SU-DHL-6 (cell line): ENCODE measurements around the gene EZH2.

Experiments
- H2AFZ ChIP-seq: fragments of 200-600 bp; sonication (generic); 2 replicates; pipeline ENCODE4 v1.6.1; 2014; ENCODE audit warnings: low read depth, mild to moderate bottlenecking, moderate library complexity, mixed read lengths, antibody characterized with exemption, low read length; ENCODE audit not compliant: severe bottlenecking
- H3F3A ChIP-seq: fragments of 200-600 bp; shearing (Covaris generic); 2 replicates; pipeline ENCODE4 v1.6.0; 2016; ENCODE audit warnings: antibody characterized with exemption, mild to moderate bottlenecking; ENCODE audit not compliant: insufficient read depth
- H3K27ac ChIP-seq: fragments of 200-600 bp; sonication (generic); 2 replicates; pipeline ENCODE4 v1.5.1; 2016; ENCODE audit warnings: low read depth, mild to moderate bottlenecking, low read length, moderate library complexity, mixed read lengths
- H3K27me3 ChIP-seq: fragments of 200-600 bp; sonication (generic), shearing (Covaris generic); 2 replicates; pipeline ENCODE4 v1.6.0; 2014; ENCODE audit warnings: mild to moderate bottlenecking, low read length
- H3K36me3 ChIP-seq: fragments of 200-600 bp; sonication (generic); 2 replicates; pipeline ENCODE4 v1.6.1; 2014; ENCODE audit warnings: mild to moderate bottlenecking, low read length, mixed read lengths
- H3K4me2 ChIP-seq: fragments of 300-600, 200-600 bp; shearing (Covaris generic), sonication (generic); 2 replicates; pipeline ENCODE4 v1.6.0; 2014; ENCODE audit warnings: low read length, low read depth, mild to moderate bottlenecking; ENCODE audit not compliant: poor library complexity, severe bottlenecking
- H3K4me3 ChIP-seq: fragments of 200-600 bp; sonication (generic); 2 replicates; pipeline ENCODE4 v1.5.1; 2014; ENCODE audit warnings: antibody characterized with exemption, low read length, mild to moderate bottlenecking, mixed read lengths; ENCODE audit not compliant: insufficient read depth, poor library complexity, severe bottlenecking
- H3K79me2 ChIP-seq: fragments of 200-600 bp; sonication (generic); 2 replicates; pipeline ENCODE4 v1.6.1; 2014; ENCODE audit warnings: mild to moderate bottlenecking, low read length, moderate library complexity; ENCODE audit not compliant: insufficient read depth
- H3K9ac ChIP-seq: fragments of 200-600 bp; sonication (generic); 2 replicates; pipeline ENCODE4 v1.7.0; 2014; ENCODE audit warnings: mild to moderate bottlenecking, low read length
- H3K9me2 ChIP-seq: fragments of 200-600 bp; sonication (generic); replicated peaks from 2 replicates; pipeline ENCODE4 v1.6.1; 2014; ENCODE audit warnings: low read length; ENCODE audit not compliant: insufficient read depth
- H3K9me3 ChIP-seq: fragments of 200-600 bp; sonication (generic); 2 replicates; pipeline ENCODE4 v1.6.1; 2014; ENCODE audit warnings: low read length, mixed read lengths; ENCODE audit not compliant: insufficient read depth
- H4K20me1 ChIP-seq: fragments of 200-600 bp; sonication (generic); 2 replicates; pipeline ENCODE4 v1.6.1; 2014; ENCODE audit warnings: low read depth, mild to moderate bottlenecking, antibody characterized with exemption, low read length, moderate library complexity, mixed read lengths
- CTCF ChIP-seq: fragments of 200-600 bp; sonication (generic); IDR thresholded peaks from one replicate; pipeline ENCODE4 v1.5.1; 2017; ENCODE audit warnings: antibody characterized with exemption, mild to moderate bottlenecking, low read length, moderate library complexity; ENCODE audit not compliant: insufficient read depth, poor library complexity, severe bottlenecking
- EZH2phosphoT487 ChIP-seq: fragments of 200-600 bp; sonication (generic), shearing (Covaris generic); conservative IDR thresholded peaks from 2 replicates; pipeline ENCODE4 v1.6.1; 2018; ENCODE audit warnings: mild to moderate bottlenecking, antibody characterized with exemption, low read length, moderate library complexity, mixed read lengths

EZH2 gene

GRCh38 chr7:148882841-148883265 lies 1.2 kb downstream of the EZH2 start:
- TF ChIP-seq EZH2phosphoT487 (no peak), CTCF (no peak)
- H3K4me3 ChIP-seq, result peak overlapping the region; percentile 71
- H4K20me1 ChIP-seq, result peaks cover 34% of the 10 kb centered on the region
- H3K79me2 ChIP-seq, result peaks cover 59% of the 10 kb centered on the region
- peaks cover 20% of the 10 kb centered on the region for H3F3A ChIP-seq
- H3K4me2 ChIP-seq, result peak overlapping the region; percentile 94
- no peaks in the 10 kb centered on the region for H3K9me2 ChIP-seq
- no peak overlapping the region for H2AFZ ChIP-seq
- H3K9me3 ChIP-seq, result no peaks in the 10 kb centered on the region
- H3K36me3 ChIP-seq, result no peaks in the 10 kb centered on the region
- peak overlapping the region; percentile 99 for H3K9ac ChIP-seq
- no peaks in the 10 kb centered on the region for H3K27me3 ChIP-seq
- H3K27ac ChIP-seq, result peak overlapping the region; percentile 83

GRCh38 chr7:148882192-148882591 lies 1.9 kb downstream of the EZH2 start:
- Histone ChIP-seq H3K9me2 (no peaks in the 10 kb centered on the region), H3K27ac (peak overlapping the region; percentile 83; the same call in 1 of the 2 replicates), H3K36me3 (no peaks in the 10 kb centered on the region), H3K79me2 (peaks cover 66% of the 10 kb centered on the region), H3K9me3 (no peaks in the 10 kb centered on the region), H2AFZ (no peak overlapping the region), H3K9ac (peak overlapping the region; percentile 99), H4K20me1 (peaks cover 40% of the 10 kb centered on the region), H3K27me3 (no peaks in the 10 kb centered on the region), H3K4me3 (peak overlapping the region; percentile 71), H3K4me2 (peak overlapping the region; percentile 94), H3F3A (peaks cover 19% of the 10 kb centered on the region)
- no peak for TF ChIP-seq CTCF
- no peak for TF ChIP-seq EZH2phosphoT487

- Histone ChIP-seq H3K4me3 (no peak overlapping the region), H3K27ac (no peak overlapping the region), H3K9me3 (no peaks in the 10 kb centered on the region), H3K36me3 (peaks cover 3% of the 10 kb centered on the region; the same call in 1 of the 2 replicates), H3K27me3 (no peaks in the 10 kb centered on the region), H2AFZ (no peak overlapping the region), H3K4me2 (peak overlapping the region; percentile 19), H3F3A (peaks cover 4% of the 10 kb centered on the region; the same call in 1 of the 2 replicates), H3K9me2 (no peaks in the 10 kb centered on the region), H3K79me2 (peaks cover 100% of the 10 kb centered on the region), H4K20me1 (peaks cover 52% of the 10 kb centered on the region), H3K9ac (no peak overlapping the region)
- no peak for TF ChIP-seq EZH2phosphoT487
- TF ChIP-seq CTCF, result no peak
Observed at GRCh38 chr7:148878317-148878716, 5.8 kb downstream of the EZH2 start.
